Measurements from ENCODE around the gene RIMS1.

DNA sequence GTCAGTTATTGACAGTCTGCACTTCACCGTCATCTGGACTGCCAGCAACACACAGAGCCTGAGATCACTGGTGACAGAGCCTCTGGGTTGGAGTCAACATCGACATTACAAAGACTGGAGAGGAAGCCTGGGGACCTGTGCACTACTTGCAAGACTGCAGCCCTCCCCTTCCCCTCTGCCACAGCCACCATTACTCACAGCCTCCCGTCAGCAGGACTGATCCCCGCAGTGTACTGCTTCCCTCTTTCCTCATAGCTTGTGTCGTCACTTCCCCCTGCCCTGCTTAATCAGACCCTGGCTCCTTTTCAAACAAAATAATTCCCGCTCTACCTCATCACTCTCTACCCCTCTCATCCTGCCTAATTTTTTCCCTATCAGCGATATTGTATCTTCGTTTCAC lies 500.0 kb downstream of the RIMS1 start:
- TF ChIP-seq, protein P1, sequence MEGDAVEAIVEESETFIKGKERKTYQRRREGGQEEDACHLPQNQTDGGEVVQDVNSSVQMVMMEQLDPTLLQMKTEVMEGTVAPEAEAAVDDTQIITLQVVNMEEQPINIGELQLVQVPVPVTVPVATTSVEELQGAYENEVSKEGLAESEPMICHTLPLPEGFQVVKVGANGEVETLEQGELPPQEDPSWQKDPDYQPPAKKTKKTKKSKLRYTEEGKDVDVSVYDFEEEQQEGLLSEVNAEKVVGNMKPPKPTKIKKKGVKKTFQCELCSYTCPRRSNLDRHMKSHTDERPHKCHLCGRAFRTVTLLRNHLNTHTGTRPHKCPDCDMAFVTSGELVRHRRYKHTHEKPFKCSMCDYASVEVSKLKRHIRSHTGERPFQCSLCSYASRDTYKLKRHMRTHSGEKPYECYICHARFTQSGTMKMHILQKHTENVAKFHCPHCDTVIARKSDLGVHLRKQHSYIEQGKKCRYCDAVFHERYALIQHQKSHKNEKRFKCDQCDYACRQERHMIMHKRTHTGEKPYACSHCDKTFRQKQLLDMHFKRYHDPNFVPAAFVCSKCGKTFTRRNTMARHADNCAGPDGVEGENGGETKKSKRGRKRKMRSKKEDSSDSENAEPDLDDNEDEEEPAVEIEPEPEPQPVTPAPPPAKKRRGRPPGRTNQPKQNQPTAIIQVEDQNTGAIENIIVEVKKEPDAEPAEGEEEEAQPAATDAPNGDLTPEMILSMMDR (IDR thresholded peaks at IDR 0.05 in 4 of 5, conservative IDR thresholded peaks at IDR 0.05 in 1 of 5): no peak
- no peak for TF ChIP-seq POLR2A (IDR thresholded peaks at IDR 0.05)

Data from gastrocnemius medialis (tissue), 4 donors.